K562 treated with DMSO at 1 percent for 4 hours (cell line): ENCODE data around the gene PAM. TPM values are rescaled to one million over a fixed set of nuclear protein-coding genes. Genes with fewer than 3 reads are reported as not detected.

Source experiments
- total RNA-seq: library from RNA; unstranded; fragments of 300-600 nt; gene quantifications from 2 replicates; pipeline ENCODE4 v1.2.3, GENCODE V29; 2022; ENCODE audit not compliant: insufficient read depth

Gene PAM
- not detected in 2 replicates for total RNA-seq

GRCh38 chr5:102754767-102755431 lies at the start of gene PAM:
Gene PAM (plus strand): TSS chr5:102755305. CDS start chr5:102866196, 110,891 bp downstream.

